ENCODE data around the gene PLA2G2D. TPM values are rescaled to one million over a fixed set of nuclear protein-coding genes. Genes with fewer than 3 reads are reported as not detected.

Gene PLA2G2D
- total RNA-seq, 1 experiment from 2014 or later: not detected

DNA sequence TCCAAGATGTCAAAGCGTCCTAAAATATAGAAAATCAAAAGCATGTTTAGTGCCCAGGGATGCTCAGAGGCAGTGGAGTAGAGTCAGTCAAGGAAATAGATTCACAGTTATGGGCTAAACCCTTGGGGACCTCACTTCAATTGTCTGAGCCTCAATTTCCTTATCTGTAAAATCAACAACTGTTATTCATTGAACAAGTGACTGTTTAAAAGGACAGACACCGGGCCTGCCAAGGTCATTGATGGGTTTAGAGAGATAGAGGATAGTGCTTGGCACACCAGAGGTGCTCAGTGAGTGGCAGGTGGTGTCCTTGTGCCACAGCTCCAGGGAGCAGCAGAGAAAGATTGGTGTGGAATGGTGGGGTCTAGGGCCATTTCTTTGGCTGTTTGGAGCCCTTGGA is 36.6 kb downstream of the PLA2G2D start:
- no peaks in the 10 kb centered on the region for H3K27me3 ChIP-seq
- DNase-seq: no peak
- no peaks in the 10 kb centered on the region for H3K36me3 ChIP-seq
- no peaks in the 10 kb centered on the region for H3K9me3 ChIP-seq
- H3K4me3 ChIP-seq: no peak overlapping the region

DNA sequence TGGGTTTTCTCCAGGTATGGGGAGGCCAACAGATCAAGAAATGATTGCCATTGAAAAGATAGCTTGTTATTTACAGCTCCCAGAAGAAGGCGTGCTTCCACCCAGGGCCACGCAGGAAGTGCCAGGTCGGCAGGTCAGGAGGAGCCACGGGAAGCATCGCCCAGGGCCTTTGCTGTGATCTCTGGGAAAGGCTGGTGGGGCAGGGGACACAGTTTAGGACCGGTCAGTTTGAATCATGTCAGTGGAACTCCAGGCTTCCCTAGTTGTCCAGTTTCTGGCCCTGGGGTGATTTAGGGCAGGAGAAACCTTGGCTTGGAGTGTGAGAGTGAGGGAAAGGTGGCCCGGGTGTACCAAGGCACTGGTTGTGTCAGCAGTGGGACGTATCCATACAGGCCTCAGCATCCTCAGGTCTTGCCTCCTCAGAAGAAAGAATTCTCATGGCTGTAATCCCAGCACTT is 38.0 kb downstream of the PLA2G2D start:
- Histone ChIP-seq H3K4me3 (no peak overlapping the region), H3K9me3 (no peaks in the 10 kb centered on the region), H3K36me3 (no peaks in the 10 kb centered on the region), H3K27me3 (no peaks in the 10 kb centered on the region)
- no peak for DNase-seq

DNA sequence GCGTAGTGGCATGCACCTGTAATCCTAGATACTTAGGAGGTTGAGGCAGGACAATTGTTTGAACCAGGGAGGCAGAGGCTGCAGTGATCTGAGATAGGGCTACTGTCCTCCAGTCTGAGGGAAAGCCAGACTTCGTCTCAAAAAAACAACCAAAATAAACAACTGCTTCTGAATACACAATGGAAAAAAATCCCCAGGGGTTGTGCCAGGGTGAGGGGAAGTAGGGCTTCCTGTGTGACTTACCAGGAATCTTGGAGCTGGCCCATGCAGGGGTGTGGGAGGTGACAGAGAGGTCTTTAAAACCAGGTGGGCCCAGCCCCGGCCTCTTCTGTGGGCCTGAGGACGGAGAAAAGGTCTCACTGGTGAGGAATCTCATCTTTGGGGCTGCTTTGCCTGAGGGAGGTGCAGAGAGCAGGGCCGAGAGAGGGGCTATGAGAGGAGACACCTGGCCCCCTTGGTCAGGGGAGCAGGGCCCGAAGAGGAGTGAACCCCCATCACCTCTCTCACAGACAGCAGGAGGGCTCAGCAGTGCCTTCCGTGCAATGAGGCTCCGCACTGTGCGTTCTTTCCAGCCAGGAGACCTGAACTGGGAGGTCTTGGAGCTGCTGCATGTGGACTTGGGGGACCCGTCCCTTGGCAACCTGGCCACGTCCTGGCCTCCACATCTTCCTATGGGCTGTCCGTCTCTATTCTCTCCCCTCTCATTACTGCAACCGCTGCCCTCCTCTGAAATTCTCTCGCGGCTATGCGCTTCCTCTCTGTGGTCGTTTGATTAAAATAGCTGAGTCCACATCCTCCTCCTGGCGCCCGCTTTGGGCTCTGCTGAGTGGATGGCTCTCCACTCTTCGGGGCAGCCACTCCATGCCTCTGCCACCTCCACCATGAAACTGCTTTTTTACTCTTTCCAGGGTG is 38.6 kb downstream of the PLA2G2D start:
- DNase-seq: peak; percentile 19
- Histone ChIP-seq H3K9me3 (no peaks in the 10 kb centered on the region), H3K36me3 (no peaks in the 10 kb centered on the region), H3K4me3 (no peak overlapping the region), H3K27me3 (no peaks in the 10 kb centered on the region)

DNA sequence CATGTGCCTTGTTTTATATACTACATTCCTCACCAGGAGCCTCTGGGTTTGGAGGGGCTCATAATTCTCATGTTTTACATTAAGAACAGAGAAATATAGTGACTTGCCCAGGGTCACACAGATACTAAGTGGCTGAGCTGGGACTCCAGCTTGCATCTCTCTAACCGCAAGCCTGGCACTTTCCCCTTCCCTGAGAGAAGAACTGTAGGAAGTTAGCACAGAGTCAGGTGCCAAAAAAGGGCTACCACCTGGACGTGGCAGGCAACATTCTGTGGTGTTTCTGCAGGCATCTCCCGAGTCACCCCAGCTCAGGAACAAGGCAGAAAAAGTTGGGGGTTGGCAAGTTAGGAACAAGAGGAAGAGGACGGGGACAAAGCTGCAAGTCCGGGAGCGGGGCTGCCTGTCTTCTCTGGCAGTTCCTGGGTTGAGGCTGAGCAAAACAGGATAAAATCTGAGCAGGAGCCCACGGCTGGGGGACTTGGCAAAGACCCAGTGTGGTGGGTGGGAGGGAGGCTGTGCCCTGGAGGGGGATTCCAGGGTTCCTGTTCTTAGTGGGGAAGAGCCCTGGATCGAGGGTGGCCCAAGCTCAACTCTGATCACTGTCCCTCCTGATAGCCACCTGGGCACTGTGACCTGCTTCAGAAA is 39.6 kb downstream of the PLA2G2D start:
- Histone ChIP-seq H3K9me3 (no peaks in the 10 kb centered on the region), H3K27me3 (no peaks in the 10 kb centered on the region), H3K36me3 (no peaks in the 10 kb centered on the region), H3K4me3 (no peak overlapping the region)
- no peak for DNase-seq

DNA sequence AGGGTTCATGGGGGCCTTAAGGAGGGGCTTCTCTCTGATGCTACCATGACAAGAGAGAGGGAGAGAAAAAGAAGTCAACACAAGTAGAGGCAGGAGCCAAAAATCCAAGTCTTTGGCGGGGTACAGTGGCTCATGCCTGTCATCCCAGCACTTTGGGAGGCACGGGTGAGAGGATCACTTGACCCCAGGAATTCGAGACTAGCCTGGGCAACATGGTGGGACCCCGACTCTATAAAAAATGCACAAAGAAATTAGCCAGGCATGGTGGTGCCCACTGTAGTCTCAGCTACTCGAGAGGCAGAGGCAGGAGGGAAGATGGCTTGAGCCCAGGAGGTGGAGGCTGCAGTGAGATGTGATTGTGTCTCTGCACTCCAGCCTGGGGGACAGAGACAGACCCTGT is 40.6 kb downstream of the PLA2G2D start:
- no peaks in the 10 kb centered on the region for H3K9me3 ChIP-seq

DNA sequence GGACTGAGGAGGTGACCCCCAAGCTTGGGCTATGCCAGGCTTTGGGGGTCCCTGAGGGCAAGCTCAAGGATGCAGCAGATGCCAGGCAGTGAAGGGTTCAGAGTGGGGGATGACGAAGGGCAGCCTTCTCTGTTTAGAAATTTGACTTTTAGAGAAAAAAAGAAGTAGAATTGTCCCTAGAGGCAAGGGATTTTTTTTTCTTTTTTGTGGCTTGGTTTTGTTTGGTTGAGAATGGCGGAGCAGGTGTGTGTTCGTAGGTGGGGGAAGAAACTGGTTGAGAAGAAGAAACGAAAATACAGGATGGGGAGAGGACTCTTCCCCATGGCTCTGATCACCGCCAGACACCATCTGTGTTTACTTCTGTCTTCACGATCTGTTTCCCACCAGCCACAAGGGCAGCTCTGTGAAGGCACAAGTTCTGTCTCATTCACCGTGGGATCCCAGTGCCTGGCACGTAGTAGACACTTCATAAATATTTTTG is 41.1 kb downstream of the PLA2G2D start:
- Histone ChIP-seq H3K27me3 (no peaks in the 10 kb centered on the region), H3K9me3 (no peaks in the 10 kb centered on the region)

More for the DNA sequence above, 40.6 kb downstream of the PLA2G2D start:
- H3K36me3 ChIP-seq: no peaks in the 10 kb centered on the region
- H3K27me3 ChIP-seq: no peaks in the 10 kb centered on the region
- H3K4me3 ChIP-seq: no peak overlapping the region
- DNase-seq: no peak

DNA sequence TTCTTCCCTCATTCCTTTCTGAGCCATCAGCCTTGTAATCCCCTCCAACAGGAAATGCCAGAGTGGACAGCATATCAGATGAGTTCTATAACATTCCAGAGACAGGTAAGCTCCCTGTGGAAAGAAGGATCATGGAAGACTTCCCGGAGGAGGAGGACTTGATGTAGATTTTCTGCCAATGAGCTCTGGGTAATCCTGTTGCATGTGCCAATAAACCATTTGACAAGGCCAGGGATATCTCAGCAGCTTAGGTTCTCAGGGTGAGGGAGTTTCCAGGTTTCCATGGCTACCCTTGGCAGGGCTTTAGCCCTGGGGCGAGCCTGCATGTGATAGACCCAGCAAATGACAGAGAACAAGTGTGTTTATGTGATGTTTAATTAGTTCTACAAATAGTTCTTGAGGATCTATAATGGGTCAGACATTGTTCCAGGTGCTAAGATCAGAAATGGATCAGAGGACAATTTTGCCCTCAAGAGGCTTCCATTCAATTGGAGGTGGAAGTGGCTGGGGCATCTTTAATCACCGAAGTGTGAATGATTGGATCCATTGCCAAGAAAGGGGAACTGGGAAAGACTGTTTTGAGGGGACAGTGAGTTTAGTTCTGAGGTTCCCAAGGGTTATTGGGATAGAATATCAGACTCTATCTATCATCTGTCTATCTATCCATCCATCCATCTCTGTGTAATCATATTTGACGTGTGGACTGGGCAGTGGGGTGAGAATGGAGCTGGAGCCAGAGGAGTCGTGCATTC is 42.5 kb downstream of the PLA2G2D start:
- H3K36me3 ChIP-seq: no peaks in the 10 kb centered on the region
- no peak for DNase-seq
- no peaks in the 10 kb centered on the region for H3K27me3 ChIP-seq
- H3K4me3 ChIP-seq: no peak overlapping the region
- H3K9me3 ChIP-seq: no peaks in the 10 kb centered on the region

More for the DNA sequence above, 41.1 kb downstream of the PLA2G2D start:
- no peak for DNase-seq
- H3K4me3 ChIP-seq: no peak overlapping the region
- no peaks in the 10 kb centered on the region for H3K36me3 ChIP-seq

DNA sequence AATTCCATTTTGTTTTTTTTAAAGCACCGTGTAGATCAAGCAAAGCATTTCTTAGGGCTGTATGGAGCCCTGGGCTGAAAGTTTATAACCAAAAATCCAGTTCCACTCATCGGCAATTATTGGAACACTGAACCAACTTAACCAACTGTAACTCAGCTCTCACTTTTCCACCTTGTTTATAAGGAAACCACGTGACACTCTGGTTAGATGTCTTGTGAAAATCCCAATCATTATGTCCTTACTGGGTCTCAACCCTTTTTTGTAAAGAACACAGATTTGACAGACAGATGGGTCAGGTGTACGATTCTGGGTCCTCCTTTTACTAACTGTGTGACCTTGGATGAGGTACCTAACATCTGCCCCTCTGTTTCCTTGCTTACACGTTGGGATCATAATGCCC is 43.1 kb downstream of the PLA2G2D start:
- Histone ChIP-seq H3K36me3 (no peaks in the 10 kb centered on the region), H3K4me3 (no peak overlapping the region), H3K27me3 (no peaks in the 10 kb centered on the region), H3K9me3 (no peaks in the 10 kb centered on the region)
- no peak for DNase-seq

DNA sequence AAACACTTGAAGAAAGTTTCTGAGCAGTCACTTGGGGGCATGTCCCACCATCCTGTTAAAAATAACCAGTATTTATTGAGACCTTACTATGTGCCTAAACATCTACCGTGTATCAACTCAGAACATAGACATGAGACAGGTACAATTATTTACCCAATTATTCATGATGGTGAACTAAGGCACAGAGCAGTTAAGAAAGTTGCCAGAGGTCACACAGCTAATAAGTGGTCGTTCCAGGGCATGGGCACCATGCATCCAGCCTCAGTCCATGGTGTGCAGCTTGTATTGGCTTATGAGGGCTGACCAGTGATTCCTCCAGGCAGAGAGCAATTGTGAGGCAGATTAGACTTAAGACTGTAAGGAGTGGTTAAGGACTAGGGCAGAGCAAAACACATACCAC is 44.0 kb downstream of the PLA2G2D start:
- no peaks in the 10 kb centered on the region for H3K36me3 ChIP-seq
- no peaks in the 10 kb centered on the region for H3K27me3 ChIP-seq
- DNase-seq: no peak
- no peaks in the 10 kb centered on the region for H3K9me3 ChIP-seq
- H3K4me3 ChIP-seq: no peak overlapping the region

DNA sequence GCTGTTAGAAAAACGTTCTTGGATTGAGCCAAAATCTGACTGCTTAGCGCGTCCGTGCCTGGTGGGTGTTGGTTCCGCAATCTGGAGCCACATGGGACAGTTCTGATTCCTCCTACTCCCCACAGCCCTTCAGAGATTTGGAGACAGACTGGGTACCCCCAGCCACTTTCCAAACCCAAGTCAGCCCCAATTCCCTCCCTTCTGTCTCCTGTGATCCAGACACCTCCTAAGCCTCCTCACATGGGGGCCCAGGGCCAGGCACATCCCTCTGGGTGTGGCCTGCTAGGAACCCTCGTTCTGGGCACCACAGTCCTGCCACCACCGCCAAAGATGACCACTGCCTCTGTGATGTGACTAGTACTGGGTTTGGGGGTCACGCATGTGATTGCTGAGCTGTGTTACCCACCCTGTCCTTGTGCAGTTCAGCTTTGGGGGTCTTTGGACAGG is 44.6 kb downstream of the PLA2G2D start:
- H3K9me3 ChIP-seq: no peaks in the 10 kb centered on the region
- H3K36me3 ChIP-seq: no peaks in the 10 kb centered on the region
- DNase-seq: no peak
- no peaks in the 10 kb centered on the region for H3K27me3 ChIP-seq
- no peak overlapping the region for H3K4me3 ChIP-seq

DNA sequence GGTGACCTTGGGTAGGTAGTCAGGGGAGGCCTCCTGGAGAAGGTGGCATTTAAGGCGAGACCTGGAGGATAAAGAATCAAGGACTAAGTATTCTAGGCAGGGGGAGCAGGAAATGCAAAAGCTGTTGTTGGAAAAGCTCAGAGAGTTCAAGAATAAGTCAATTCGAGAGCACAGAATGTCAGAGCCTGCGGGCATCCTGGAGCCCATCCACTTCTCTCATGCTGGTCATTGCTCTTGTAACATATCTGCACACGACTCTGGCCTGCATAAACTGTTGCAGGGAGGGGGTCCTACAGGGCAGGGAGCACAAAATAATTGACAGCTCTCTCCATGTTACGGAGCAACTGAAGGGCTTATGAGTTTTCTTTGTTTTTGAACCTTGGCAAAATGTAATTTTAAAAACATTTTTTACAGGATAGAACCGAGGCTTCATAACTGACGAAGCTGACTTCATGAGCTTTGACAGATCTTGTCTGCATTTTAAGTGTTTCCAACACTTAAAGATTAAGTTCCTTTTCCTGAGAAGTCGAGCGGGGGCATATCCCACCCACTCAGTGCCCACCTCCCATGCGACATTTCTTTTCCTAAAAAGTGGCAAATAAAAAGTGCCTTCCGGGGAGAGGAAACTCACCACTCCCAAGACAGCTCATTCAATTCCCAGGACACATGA is 45.1 kb downstream of the PLA2G2D start:
- Histone ChIP-seq H3K4me3 (no peak overlapping the region), H3K9me3 (no peaks in the 10 kb centered on the region), H3K27me3 (no peaks in the 10 kb centered on the region), H3K36me3 (no peaks in the 10 kb centered on the region)
- DNase-seq: no peak

DNA sequence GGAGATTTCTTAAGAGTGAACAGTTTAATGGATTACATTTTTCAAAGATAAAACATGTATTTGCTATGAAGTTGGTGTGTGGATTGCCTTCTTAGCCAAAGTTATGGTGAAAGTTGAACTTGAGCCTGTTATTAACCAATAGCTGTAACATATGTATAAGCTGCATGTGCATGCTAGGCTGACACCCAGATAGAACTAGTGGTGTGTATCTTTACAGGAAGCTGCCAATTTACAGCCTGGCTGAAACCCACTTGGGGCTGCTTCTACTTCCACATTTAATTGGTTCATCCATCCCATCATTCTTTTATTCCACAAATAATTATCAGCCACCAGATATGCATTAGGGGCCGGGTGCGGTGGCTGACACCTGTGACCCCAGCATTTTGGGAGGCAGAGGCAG is 46.1 kb downstream of the PLA2G2D start:
- no peaks in the 10 kb centered on the region for H3K27me3 ChIP-seq
- no peaks in the 10 kb centered on the region for H3K9me3 ChIP-seq
- no peaks in the 10 kb centered on the region for H3K36me3 ChIP-seq
- DNase-seq: no peak
- H3K4me3 ChIP-seq: no peak overlapping the region

DNA sequence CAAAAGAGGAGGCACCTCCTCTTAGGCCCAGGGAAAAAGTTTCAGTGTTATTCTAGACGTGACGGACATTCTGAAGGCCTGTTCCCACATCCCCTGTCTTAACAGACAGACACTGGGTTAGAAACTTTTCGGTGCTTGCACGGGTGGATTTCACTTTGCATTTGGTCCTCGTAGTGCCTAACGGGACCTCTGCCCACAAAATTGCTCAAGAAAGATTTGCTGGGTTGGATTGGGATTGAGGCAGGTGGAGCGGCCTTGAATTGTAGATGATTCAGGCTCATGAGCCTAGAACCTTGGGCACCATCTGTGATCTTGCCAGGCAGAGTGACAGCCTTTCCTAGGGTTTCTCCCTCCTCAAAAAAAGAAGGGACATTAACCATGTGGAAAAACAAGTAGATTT is 46.6 kb downstream of the PLA2G2D start:
- Histone ChIP-seq H3K4me3 (no peak overlapping the region), H3K9me3 (no peaks in the 10 kb centered on the region), H3K36me3 (no peaks in the 10 kb centered on the region), H3K27me3 (no peaks in the 10 kb centered on the region)
- no peak for DNase-seq

DNA sequence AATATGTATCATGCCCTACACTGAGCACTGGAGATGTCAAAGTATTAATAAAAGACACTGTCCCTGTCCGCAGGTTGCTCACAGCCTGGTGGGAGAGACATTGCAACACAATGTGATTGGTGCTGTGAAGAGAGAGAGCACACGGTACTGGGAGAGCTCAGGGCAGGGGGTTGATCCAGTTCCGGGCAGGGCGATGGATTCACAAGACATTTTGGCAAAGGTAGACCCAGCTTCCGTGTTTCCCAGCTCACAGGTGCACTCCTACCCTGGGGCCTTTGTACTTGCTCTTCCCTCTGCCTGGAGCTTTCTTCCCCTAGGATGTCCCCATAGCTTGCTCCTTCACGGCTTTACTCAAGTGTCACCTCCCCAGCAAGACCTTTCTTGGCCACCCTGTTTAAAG is 47.9 kb downstream of the PLA2G2D start:
- H3K4me3 ChIP-seq: no peak overlapping the region
- no peak for DNase-seq
- no peaks in the 10 kb centered on the region for H3K9me3 ChIP-seq
- no peaks in the 10 kb centered on the region for H3K27me3 ChIP-seq
- H3K36me3 ChIP-seq: no peaks in the 10 kb centered on the region

DNA sequence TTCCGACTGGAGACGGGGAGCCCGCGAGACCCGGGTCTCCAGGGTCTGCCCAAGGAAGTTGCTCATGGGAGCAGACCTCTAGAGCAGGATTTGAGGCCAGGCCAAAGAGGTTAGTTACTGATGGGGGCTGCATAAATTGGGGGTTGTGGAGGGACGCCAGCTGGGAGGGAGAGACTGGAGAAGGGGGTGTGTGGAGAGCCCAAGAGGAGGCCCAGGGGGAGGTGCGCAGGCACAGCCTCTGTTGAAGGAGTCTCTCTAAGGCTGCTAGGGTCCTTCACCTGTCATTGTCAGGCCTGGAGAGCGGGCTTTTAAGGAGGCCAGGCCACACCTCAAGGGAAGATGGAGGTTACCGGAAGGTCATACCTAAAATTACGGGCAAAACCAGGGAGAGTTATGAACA is 49.0 kb downstream of the PLA2G2D start:
- DNase-seq: no peak
- Histone ChIP-seq H3K36me3 (no peaks in the 10 kb centered on the region), H3K9me3 (no peaks in the 10 kb centered on the region), H3K27me3 (no peaks in the 10 kb centered on the region), H3K4me3 (no peak overlapping the region)

DNA sequence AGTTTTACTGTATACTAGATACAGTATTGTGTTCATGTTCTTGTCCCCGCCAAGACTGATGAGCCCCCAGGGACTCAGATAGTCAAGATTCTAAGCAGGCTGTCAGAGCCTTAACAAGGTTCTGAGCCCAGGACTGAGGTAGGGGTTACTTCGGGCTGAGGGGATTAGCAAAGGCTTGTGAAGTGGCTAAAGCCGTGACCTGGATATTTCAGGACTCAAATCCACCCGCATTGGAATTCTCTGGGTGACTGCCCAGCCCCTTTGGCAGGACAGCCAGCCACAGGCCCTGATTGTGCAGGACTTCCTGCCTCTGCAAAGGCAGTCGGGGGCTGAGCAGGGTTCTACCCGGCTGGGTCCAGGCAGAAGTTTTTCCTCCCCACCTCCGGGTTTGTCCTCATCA is 49.5 kb downstream of the PLA2G2D start, which contains the start of gene PLA2G5:
PLA2G5 (plus strand) TSS at position 321 of the 400 bp plus-strand sequence. CDS start 14,637 bp downstream, outside the sequence.
- Histone ChIP-seq H3K9me3 (no peaks in the 10 kb centered on the region), H3K4me3 (no peak within 1 kb of the TSS), H3K36me3 (no peaks in the 10 kb centered on the region), H3K27me3 (no peaks in the 10 kb centered on the region)
- DNase-seq: peak; percentile 82
